Left lung (tissue), 10 donors: ENCODE results near the gene FCN3. TPM values are rescaled to one million over a fixed set of nuclear protein-coding genes. Genes with fewer than 3 reads are reported as not detected.
"Not testable (repeated sequence)": the region's sequence is repeated elsewhere in the genome, so short reads cannot be mapped to it uniquely, and the experiment has no call there.

Experiments
- ATAC-seq: fragments of 200-7000 bp; cut with Tn5 transposase; one replicate; pipeline ENCODE4 v1.9.1; 2020; ENCODE audit warnings: moderate library complexity
- DNase-seq, 4 donors: peaks; one replicate each; pipeline ENCODE4 v3.0.0-alpha.2; 2013 to 2020
- H3K27ac ChIP-seq, 2 donors: fragments of 200-600 bp; sonication (generic) in 1 of 2; one replicate each; pipeline versions ENCODE4 v1.5.0 to v1.8.0; 2020 to 2021
- H3K27me3 ChIP-seq, 2 donors: fragments of 200-600 bp; sonication (generic) in 1 of 2; one replicate each; pipeline versions ENCODE4 v1.5.0 to v1.8.0; 2020 to 2021
- H3K36me3 ChIP-seq, 2 donors: fragments of 200-600 bp; sonication (generic) in 1 of 2; one replicate each; pipeline versions ENCODE4 v1.5.0 to v1.8.0; 2020 to 2021
- H3K4me1 ChIP-seq, 2 donors: fragments of 200-600 bp; one replicate each; pipeline ENCODE4 v1.8.0; 2021
- H3K4me3 ChIP-seq, 2 donors: fragments of 200-600 bp; sonication (generic) in 1 of 2; one replicate each; pipeline versions ENCODE4 v1.5.0 to v1.8.0; 2020 to 2021; ENCODE audit warnings: mild to moderate bottlenecking in 1 of 2
- H3K9me3 ChIP-seq, 2 donors: fragments of 200-600 bp; sonication (generic) in 1 of 2; one replicate each; pipeline versions ENCODE4 v1.5.0 to v1.8.0; 2020 to 2021
- intact Hi-C, 2 donors: fragments of 100-400 bp; cut with DNase I; formaldehyde crosslinking; loops; one replicate each; pipeline versions ENCODE4 v1.11.2 to v1.14.2; 2022
- polyA plus RNA-seq, 6 donors: library from polyadenylated mRNA; unstranded; fragments of 120-200 nt; gene quantifications; one replicate each; pipeline ENCODE4 v1.2.1, GENCODE V29; 2013; ENCODE audit not compliant: insufficient read length in 6 of 6
- total RNA-seq, 2 donors: library from RNA; stranded (reverse); fragmentation: NEBNext Ultra II Directional; extraction: Animal tissue kit (Norgen Biotek cat#: 25700); gene quantifications; one replicate each; pipeline ENCODE4 v1.2.1, GENCODE V29; 2021
- TF ChIP-seq, protein P1 (sequence below), 2 donors: fragments of 200-600 bp; sonication (generic) in 1 of 2; IDR thresholded peaks; one replicate each; pipeline versions ENCODE4 v1.5.0 to v1.8.0; 2021; ENCODE audit warnings: antibody characterized with exemption in 2 of 2
- donor health status: DM: no; HTN: yes; CAD: no.
- donor health status: DM: no; HTN: no; CAD: no.

FCN3 gene
- total and polyA plus RNA-seq, 8 donors: 13.4 to 487 (median 17.9) TPM

DNA sequence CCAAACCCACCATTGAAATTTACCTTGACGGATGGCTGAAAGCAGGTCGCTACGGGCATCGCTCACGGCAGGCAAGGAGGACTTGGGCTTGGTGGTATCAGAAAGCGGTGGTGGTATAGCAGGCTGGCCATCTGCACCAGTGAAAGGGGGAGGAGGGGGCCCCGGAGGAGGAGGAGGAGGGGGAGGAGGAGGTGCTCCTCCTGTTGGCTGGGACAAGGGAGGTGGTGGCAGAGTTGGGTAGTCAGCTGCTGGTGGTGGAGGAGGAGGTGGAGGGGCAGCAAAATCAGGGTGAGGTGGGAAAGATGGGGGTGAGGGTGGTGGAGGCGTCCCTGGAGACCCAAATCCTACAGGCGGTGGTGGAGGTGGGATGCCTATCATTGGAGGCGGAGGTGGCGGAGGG lies 35.0 kb upstream of the FCN3 start:
- TF ChIP-seq, protein P1, sequence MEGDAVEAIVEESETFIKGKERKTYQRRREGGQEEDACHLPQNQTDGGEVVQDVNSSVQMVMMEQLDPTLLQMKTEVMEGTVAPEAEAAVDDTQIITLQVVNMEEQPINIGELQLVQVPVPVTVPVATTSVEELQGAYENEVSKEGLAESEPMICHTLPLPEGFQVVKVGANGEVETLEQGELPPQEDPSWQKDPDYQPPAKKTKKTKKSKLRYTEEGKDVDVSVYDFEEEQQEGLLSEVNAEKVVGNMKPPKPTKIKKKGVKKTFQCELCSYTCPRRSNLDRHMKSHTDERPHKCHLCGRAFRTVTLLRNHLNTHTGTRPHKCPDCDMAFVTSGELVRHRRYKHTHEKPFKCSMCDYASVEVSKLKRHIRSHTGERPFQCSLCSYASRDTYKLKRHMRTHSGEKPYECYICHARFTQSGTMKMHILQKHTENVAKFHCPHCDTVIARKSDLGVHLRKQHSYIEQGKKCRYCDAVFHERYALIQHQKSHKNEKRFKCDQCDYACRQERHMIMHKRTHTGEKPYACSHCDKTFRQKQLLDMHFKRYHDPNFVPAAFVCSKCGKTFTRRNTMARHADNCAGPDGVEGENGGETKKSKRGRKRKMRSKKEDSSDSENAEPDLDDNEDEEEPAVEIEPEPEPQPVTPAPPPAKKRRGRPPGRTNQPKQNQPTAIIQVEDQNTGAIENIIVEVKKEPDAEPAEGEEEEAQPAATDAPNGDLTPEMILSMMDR (IDR thresholded peaks at IDR 0.05): no peak
- H3K27me3 ChIP-seq: no peaks in the 10 kb centered on the region
- no peaks in the 10 kb centered on the region for H3K9me3 ChIP-seq
- DNase-seq (no peak), ATAC-seq (no peak)
- H3K4me1 ChIP-seq: peaks cover 7 to 9% of the 10 kb centered on the region in 2 donors
- H3K4me3 ChIP-seq: no peak overlapping the region
- H3K36me3 ChIP-seq: peaks cover 0 to 100% of the 10 kb centered on the region in 2 donors
- intact Hi-C loops: loop anchor here in 1 of 2 donors (10.0 kb wide), 1 partner anchor 255 kb away; no protein-coding TSS in a partner anchor
- no peak overlapping the region for H3K27ac ChIP-seq

DNA sequence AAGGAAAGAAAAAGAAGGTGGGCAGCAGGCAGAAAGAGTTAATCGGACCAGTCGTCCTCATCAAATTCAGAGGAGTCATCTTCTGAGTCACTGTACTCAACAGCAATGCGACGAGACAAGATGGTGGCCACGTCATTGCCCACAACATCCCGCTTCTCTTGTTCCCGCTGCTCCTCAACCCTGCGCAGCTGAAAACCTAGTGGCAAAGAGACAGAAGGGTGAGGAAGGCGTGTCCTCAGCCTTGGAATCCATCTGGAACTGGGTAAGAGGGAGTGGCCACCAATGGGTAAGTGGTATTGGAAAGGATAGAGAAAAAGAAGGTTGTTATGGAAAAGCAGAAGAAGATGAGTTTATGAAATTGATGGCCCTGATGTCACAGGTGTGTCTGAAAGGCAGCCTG lies 33.5 kb upstream of the FCN3 start:
- DNase-seq: no peak
- TF ChIP-seq, protein P1 (IDR thresholded peaks at IDR 0.05): no peak
- Histone ChIP-seq H3K27me3 (no peaks in the 10 kb centered on the region), H3K4me1 (peaks cover 18 to 24% of the 10 kb centered on the region in 2 donors), H3K9me3 (no peaks in the 10 kb centered on the region), H3K27ac (no peak overlapping the region), H3K4me3 (no peak overlapping the region), H3K36me3 (peaks cover 0 to 87% of the 10 kb centered on the region in 2 donors)
- intact Hi-C loops: loop anchor here in 1 of 2 donors (10.0 kb wide), 1 partner anchor 257 kb away; no protein-coding TSS in a partner anchor
- no peak for ATAC-seq

DNA sequence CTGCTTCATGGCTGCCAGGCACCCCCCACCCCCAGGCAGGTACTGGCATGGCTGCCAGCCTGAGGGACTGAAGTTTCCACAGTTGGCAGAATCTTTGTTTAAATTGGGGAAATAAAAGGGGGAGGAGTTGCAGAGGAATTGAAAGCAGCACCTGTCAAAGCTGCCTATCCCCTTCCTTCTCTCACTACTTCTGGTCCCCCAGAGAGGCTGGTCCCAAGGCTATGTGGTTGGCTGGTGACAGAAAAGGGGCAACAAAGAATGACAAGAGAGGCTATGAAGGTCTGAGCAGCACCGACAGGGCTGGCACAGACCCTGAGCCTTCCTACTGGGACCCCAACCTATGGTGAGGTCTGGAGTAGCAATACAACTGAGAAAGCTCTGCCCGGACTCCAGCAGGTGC lies 32.2 kb upstream of the FCN3 start:
- intact Hi-C loops: loop anchor here in 1 of 2 donors (10.0 kb wide), 1 partner anchor 258 kb away; no protein-coding TSS in a partner anchor
- Histone ChIP-seq H3K4me1 (peaks cover 26 to 37% of the 10 kb centered on the region in 2 donors), H3K36me3 (peaks cover 0 to 74% of the 10 kb centered on the region in 2 donors)
- H3K9me3 ChIP-seq, H3K27ac ChIP-seq, ATAC-seq, H3K4me3 ChIP-seq, H3K27me3 ChIP-seq, DNase-seq: not testable (repeated sequence)

DNA sequence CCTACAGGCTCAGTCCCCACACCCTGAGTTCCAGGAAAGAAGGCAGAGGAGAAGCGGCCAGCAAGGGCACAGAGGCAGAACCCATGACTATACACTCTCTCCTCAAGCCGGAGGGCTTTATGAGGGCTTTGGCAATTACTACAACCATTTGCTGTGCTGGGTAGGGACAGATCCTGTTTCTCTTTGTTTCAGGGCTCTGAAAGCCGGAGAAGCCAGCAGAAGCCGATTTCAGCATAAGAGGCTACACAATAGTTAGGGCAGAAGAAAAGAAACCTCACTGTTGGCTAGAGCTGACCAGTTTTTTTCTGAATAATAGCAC lies 31.7 kb upstream of the FCN3 start:
- intact Hi-C loops: loop anchor here in 1 of 2 donors (10.0 kb wide), 1 partner anchor 258 kb away; no protein-coding TSS in a partner anchor
- TF ChIP-seq, protein P1 (IDR thresholded peaks at IDR 0.05): no peak
- Histone ChIP-seq H3K4me3 (no peak overlapping the region), H3K36me3 (peaks cover 0 to 69% of the 10 kb centered on the region in 2 donors), H3K27me3 (no peaks in the 10 kb centered on the region), H3K27ac (no peak overlapping the region), H3K4me1 (peaks cover 26 to 41% of the 10 kb centered on the region in 2 donors), H3K9me3 (no peaks in the 10 kb centered on the region)
- DNase-seq (no peak), ATAC-seq (no peak)

DNA sequence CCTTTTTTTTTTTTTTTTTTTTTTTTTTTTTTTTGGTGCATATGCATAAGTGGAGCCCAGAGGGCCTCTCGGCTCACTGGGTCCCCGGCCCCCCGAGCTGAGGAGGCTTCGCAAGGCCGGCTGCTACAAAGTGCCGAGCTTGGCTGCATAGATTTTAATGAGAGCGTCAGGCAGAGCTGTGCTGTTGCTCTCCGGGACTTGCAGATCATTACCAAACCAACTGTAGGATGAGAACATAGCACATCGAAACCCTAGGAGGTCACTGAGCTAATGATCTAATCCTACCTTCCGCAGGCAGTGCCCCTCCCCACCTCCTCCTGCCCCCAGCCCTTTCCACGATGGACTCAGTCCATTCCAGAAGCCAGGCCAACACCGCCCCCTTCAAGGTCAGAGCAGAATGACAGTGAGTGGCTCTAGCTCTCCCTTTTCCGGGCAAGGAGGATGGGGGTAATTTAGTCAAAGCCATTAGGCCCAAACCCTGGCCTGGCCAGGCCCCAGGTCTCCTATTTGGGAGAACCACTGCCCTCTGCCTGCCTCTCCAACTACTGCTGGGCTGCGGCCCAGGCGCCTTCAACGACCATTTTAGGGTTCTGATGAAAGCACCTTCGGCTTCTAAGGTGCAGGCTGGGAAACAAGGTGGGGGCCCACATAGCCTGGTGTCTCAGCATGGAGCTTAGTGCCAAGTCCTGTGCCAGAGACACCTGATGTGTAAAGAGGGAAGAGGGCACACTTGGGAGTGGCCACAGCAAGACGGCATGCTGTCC lies 31.2 kb upstream of the FCN3 start:
- DNase-seq, H3K9me3 ChIP-seq, H3K27me3 ChIP-seq, ATAC-seq, H3K27ac ChIP-seq, H3K4me3 ChIP-seq: not testable (repeated sequence)
- peaks cover 0 to 64% of the 10 kb centered on the region in 2 donors for H3K36me3 ChIP-seq
- H3K4me1 ChIP-seq: peaks cover 26 to 44% of the 10 kb centered on the region in 2 donors
- intact Hi-C loops: loop anchor here in 1 of 2 donors (10.0 kb wide), 1 partner anchor 259 kb away; no protein-coding TSS in a partner anchor

DNA sequence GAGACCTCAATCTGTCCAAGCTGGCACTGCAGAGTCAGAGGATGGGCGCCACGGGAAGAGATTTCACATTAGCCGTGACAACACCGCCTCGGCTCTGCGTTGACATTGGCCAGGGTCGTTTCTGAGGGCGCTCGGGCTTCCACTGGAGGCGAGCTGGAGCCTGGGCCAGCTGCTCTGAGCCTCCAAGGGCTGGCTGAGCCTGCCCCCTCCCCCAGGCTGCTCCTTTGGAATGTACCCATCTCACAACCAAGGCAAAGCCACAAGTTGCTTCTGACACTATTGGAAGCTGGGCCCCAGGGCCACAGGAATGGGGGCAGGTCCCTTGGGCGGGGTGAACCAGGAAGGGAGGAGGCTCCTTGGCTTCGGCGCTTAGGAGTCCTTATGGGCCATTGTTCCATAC lies 30.4 kb upstream of the FCN3 start:
- no peaks in the 10 kb centered on the region for H3K9me3 ChIP-seq
- peak; percentile 1 for ATAC-seq
- intact Hi-C loops: loop anchor here in 1 of 2 donors (10.0 kb wide), 1 partner anchor 260 kb away; no protein-coding TSS in a partner anchor
- H3K27me3 ChIP-seq: no peaks in the 10 kb centered on the region
- peaks cover 0 to 57% of the 10 kb centered on the region in 2 donors for H3K36me3 ChIP-seq
- DNase-seq: peak in 1 of 4 donors; percentile 69
- no peak overlapping the region for H3K4me3 ChIP-seq
- peaks cover 26 to 44% of the 10 kb centered on the region in 2 donors for H3K4me1 ChIP-seq
- peak overlapping the region in 1 of 2 donors; percentile 59 for H3K27ac ChIP-seq
- TF ChIP-seq, protein P1 (IDR thresholded peaks at IDR 0.05): no peak
